Suppressor macrophage (primary cell): ENCODE results near the gene PUDP.

Experiments
- DNase-seq, 4 experiments: peaks; one replicate each; pipeline ENCODE4 v3.0.0-alpha.2; 2020 to 2022

PUDP gene

DNA sequence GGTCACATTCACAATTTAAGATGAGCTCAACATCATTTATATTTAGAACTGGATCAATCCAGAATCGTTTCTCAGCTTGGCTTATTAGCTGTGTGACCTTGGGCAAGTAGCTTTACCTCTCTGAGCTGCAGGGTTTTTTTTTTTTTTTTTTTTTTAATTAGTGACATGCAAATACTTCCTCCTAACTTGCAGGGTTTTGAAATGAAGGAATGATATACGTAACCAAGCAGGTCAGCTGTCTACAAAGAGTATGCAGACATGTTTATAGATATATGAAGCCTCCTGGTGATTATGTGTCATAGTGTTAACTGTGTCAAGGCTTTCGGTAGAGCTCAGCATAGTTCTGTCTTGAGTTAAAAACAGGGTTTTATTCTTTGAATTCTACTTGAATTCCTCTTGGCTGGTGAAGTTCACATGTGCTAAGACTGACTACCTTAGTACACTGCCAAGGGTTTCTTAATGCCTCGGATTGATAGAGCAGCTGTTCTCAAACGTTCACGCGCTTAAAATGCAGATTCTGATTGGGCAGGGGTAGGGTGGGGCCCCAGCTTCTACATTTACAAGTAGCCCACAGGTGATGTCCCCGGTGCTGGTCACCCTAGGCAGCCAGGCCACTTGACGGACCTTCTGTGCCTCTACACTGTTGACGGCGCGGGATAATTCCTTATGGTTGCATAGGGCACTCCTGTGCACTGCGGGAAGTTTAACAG lies 1.1 kb downstream of the PUDP start:
- DNase-seq, result peak; percentile 11 to 61 (median 22)

DNA sequence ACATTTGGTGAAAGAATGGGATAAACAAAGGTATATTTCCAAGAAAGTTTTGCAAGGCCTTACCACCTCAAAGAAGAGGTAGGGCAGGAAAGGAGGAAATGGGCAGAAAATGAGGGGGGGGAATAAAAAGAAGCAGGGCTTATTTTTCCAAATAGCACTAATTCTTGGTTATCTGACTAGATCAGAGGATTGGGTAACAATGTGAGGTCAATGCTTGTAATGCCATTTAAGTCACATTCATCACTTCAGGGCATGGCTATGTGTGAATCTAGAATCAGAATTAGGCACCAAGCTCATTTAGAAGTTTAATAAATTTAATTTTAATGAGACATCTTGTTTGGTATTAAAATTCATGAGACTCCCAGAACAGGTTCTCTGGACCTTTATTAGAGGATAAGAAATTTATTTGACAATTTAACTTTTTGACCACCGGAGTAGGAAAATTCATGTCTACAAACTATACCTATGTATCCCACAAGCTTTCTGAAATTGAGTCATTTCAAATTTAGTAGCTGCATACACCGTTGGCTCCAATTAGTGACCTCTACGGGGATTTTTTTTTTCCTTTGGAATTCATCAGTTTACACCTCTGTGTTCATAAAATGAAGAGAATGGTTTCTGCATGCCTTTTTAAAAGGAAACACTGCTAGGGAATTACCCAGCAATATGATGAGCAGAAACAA lies 1.8 kb downstream of the PUDP start:
- peak in 2 of 4 experiments; percentile 2 to 36 for DNase-seq

DNA sequence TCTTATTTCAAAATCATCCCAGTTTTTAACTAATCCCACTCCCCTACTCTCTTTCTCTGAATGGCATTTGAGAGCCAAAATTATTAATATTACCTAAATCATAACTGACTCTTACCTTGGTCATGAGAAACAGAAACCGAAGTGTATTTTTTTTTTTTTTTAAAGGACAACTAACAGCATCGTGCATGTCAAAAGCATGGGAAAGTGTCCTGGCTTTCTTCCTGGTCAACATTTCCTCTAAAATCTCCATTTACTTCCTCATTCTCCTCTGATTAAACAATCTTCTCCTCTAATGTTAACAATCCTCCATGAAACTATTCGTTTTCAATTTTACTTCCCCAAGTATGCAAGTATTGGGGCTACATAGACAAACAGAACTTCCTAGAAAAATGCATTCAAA lies 2.5 kb downstream of the PUDP start:
- DNase-seq, result peak; percentile 5 to 60 (median 33)

DNA sequence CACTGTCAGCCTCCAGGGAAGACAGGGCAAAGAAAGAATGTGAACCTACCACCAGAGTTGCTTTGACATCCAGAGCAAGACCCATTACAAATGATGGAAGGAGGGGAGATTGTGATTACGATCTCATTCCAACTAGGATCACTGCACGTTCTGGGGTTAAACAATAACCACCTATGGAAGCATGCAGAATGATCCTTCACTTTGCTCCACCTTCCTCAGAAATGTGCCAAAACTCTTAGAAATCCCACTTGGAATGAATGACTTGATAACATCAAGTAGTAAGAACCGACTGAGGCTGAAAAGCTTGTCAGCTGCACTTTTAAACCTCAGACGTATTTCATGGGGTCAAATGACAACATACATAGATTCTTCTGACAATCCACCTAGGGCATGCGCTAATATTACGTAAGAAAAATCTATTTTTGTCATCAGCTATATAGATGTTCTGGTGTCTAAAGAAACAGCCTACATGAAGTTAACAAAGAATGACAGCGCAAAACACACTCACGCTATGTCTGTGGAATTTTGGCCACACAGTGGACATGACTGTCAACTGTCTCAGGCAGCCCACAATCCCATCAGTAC lies 3.9 kb downstream of the PUDP start:
- peak in 1 of 4 experiments; percentile 14 for DNase-seq

DNA sequence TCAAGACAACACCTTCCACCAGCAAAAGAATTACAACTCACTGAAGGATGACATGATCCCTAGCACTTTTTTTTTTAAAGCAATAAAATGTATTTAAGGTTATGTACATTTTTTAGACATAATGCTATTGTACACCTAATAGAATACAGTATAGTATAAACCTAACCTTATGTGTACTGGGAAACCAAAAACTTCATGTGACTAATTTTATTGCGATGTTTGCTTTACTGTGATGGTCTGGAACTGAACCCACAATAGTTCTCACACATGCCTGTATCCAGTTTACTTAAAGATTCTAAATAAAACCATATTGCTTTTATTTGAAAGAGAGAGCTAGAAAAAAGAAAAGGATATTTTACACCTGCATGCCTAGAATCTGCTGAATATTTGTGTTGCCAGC lies 4.9 kb downstream of the PUDP start:
- no peak for DNase-seq

DNA sequence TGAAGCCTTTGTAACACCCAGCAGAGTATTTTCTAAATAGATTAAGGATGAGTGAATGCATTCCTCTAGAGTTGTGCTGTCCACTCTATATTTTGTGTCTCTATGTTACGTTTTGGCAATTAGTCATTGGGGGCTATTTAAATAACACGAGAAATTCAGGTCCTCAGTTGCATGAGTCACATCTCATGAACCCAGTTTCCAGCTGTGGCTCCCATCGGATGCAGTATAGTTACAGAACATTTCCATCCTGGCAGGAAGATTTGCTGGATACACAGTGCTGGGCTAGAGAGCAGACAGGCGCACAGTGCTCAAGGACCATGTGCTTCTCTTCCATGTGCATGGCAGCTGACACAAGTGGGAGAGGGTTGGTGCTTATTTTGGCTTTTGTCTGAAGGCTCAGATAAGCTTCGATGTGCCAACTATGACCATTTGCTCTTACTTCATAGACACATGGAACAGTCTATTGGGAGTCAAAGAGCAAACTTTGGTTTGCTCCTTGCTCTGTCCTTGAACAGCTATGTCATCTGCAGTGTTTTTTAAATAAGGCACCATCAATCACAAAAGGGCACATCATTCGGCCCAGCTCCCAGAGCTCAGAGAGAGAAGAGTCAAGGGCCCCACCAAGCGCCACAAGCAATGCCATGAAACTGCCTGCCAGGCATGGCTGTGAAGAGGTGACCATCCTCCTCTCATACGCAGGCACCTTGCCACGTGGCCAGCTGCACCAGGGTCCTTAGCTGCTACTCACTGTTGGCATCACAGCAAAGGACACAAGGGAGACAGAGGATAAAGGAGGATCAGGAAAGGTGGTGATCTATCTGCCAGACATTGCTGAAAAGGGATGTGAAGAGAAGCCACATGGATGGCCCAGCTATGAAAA lies 8.5 kb downstream of the PUDP start:
- peak in 1 of 4 experiments; percentile 4 for DNase-seq

DNA sequence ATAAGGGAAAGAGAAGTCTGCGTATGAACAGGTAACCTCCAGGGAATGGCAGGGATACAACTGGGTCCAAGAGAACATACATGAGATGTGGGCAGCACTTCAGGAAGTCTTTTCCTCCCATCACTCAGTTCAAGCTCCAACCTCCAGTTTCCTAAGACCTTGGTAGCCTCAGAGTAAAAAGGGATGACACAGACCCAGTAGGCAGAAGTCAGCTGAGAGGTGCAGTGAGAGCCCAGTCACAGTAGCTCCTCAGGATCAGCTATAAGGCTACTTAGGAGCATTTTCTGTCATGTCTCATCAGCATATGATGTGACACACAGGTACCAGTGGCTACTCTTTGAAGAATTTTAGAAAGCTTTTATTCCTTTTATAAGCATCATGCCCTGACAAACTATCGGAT lies 13.0 kb downstream of the PUDP start:
- peak; percentile 29 to 63 (median 48) for DNase-seq

DNA sequence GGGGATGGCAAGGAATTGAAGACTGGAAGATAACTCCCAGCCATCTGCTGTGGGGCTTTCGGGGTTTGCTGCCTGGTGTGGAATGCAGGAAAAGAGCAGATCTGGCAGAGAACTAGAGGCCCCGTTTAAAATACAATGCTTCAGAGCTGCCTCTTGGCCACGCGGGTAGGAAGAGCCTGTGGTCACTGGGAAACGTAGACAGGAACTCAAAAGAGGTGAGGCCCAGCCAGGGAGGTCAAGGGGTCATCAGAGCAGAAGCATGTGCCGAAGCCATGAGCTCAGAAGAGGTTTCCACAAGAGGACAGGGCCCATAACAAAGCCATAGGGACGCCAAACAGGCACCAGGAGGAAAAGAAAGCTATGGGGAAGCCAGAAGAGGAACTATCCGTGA lies 14.9 kb downstream of the PUDP start:
- peak; percentile 24 to 58 (median 45) for DNase-seq

DNA sequence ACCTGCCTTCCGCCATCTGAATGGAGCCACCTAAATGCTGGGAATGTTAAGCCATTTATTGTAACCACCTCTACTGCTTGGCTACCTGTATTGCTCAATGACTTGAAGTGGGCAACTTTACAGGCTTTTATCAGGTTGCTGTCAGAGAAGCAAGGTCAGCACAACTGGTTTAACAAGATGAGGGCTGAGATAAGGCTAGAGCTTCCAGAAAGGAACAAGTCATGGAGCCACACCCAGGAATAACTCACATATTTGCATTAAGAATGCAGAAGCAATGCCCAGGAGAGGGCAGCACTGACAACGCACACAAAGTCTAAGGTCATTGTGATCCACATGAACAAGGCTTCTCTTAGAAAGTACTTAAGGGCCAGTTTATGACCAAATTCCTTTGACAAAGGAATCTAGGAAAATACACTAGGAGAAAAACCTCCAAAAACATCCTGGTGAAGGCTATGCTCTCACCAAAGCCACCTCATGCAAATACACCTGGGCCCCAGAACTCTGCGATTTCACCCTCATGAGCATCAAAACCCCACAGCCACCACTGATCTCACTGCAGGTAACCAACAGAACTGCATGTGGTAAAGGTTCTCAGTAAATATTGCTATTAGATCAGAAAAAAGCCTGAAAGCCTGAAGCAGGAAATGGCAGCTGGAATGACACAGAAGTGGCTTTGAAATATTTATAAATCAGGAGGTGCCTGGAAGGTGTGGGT lies 15.5 kb downstream of the PUDP start:
- peak; percentile 52 to 73 (median 64) for DNase-seq

DNA sequence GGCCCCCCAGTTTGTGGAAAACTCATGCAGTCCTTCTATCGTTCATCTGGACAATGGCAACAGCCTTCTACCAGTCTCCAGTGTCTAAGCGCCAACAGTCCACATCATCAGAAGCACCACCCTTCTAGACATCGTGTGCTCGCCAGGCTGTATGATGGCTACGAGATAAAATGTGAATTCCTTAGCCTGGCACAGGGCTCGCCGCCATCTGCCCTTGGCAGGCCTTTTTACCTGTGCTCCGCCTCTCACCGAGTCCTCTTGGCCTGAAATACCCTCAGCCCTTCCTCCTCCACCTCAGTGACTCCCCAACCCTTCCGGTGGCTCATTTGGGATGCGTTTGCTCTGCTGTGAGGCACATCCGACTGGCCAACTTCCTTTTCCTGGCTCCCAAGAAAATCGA lies 16.3 kb downstream of the PUDP start:
- no peak for DNase-seq

DNA sequence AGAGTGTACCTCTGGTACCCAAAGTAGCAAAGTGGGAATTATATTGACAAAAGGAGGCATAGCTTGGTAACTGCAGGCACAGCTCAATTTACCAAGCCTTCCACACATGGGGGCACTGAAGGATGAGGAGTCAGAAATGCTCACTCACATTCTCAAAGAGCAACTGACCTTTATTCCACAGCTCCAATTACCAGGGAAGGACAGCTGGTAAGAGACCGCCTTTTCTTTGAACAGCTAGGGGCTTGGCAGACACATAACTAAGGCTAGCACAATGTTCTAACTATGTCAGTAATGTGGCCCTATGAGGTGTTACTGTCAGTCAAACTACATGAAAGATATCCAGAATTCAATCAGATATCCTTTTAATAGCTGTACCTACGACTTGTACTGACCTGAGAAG lies 20.9 kb downstream of the PUDP start:
- DNase-seq, result no peak

DNA sequence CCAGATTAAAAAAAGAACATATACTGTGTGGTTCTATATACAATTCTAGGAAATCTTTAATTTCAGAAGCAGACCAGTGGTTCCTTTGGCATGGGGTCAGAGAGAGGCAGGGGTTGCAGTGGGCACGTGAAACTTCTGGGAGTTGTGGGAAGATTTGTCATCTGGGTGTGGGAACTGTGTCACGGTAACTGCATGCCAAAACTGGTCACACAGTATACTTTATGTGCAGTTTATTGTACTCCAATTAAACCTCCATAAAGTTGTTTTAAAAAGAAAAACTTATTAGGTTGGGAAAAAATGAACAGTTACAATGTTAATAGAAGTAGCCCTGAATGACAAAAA lies 27.1 kb downstream of the PUDP start:
- peak in 1 of 4 experiments; percentile 11 for DNase-seq

DNA sequence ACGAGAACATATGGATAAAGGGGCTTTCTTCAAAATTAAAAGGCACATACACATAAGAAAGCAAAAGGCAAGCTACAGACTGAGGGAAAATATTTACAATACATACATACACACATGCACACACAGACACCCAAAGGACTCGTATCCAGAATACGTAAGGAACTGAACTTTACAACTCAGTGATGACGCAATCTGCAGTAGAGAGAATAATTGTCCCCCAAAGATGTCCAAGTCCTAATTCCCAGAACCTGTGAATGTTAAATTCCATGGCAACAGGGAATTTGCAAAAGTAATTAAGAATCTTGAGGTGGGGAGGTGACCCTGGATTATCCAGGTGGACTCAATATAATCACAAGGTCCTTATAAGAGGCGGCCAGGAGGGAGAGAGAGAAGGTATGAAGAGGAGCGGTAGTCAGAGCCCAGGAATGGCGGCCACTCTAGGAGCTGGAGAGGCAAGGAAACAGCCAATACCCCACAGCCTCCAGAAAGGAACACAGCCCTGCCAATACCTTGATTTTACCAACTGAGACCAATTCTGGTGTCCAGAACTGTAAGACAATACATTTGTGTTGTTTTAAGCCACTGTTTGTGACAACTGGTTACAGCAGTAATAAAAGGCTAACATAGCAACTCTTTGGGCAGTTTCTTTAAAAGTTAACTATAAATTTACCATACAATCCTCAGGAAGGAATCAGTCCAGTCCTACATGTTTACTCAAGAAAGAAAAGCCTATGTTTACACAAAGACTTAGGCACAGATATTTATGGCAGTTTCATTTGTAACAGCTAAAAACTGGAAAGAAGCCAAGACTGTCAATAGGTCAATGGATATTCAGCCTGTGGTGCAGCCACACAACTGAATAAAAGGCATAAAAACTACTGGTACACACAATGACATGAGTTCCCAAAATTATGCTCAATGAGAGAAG lies 27.7 kb downstream of the PUDP start:
- peak in 1 of 4 experiments; percentile 5 for DNase-seq

DNA sequence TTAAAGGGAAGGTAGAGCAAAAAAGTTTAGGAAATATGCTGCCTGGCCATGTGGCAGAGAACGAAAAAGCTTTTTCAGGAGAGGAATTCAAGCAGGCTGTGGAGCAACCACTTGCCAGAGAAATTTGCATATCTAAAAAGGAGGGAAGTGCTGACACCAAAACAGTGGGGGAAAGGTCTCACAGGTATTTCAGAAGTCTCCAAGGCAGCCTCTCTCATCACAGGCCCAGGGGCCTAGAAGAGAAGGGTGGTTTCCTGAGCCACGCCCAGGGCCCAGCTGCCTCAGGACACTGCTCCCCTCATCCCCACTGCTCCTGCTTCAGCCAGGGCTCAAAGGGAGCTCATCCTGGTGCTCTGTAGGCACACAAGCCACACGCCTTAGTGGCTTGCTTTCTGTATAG lies 30.4 kb downstream of the PUDP start:
- DNase-seq, result no peak

DNA sequence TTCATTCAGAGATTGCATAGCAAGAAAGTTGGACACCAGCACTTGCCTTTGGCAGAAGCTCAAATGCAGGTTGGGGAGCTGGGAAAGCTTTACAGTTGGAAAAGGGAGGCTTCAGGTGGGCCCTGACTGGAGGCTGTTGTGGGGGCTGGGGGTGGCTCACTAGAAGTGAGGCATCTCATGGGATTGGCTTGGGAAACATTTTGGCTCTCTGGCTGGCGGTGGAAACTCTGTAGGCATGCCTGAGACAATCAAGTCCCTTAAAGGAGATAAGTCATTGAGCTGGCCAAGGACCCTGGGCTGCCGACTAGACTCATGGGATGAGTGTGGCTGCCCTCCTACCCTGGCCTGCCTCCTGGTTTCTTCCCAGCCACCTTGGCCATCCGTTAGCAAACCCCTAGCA lies 31.9 kb downstream of the PUDP start:
- no peak for DNase-seq

DNA sequence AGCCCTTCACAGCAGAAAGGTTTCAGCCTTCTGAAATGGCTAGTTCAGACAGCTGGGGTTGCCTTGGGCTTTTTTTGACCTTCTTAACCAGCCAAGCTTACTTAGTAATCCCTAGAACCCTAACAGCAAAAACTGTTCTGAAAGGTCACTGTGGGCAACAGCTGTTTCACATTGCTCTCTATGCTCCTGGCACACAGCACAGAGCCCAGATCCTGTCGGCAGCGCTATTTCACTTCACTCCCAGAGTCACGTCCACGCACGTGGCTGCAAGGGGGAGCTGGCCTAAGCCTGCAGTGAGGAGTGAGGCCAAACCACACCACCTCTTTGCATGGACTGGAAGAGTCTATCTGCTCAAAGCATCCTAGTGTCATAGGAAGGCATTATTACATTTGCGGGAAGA lies 32.4 kb downstream of the PUDP start:
- no peak for DNase-seq

DNA sequence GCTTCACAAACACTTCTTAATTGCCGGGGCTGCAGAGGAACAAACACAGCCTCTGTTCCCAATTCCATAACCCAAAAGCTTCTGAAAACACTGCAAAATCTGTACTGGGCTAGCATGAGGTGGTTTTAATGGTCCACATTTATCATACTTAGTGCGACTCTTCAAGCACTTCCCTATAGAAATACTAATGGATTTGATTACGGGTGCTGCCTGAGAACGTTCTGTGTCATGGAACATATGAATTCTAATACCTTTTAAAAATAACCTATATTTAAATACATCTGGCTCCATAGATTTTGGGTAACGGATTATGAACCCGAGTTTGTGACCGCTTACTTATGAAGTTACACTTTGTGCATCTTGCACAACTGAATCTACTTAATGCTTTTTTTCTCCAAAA lies 35.9 kb downstream of the PUDP start:
- no peak for DNase-seq

DNA sequence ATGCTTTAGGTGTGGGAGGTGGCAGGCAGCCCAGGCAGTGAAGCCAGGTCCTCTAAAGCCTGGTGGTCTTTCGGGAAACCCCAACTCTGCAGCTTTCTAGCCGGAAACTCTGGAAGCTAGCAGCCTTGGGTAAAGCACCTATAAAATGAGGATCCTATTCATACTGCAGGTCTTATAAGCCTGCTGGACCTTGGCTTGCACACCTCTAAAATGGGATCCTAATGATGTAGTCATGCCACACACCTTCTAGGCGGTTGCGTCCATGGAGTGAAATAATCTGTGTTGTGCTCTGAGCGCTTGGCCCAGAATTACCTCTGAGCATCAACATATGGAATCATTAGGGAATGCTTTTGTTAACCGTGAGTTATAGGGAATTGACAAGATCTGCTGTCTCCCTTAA lies 36.4 kb downstream of the PUDP start:
- no peak for DNase-seq

DNA sequence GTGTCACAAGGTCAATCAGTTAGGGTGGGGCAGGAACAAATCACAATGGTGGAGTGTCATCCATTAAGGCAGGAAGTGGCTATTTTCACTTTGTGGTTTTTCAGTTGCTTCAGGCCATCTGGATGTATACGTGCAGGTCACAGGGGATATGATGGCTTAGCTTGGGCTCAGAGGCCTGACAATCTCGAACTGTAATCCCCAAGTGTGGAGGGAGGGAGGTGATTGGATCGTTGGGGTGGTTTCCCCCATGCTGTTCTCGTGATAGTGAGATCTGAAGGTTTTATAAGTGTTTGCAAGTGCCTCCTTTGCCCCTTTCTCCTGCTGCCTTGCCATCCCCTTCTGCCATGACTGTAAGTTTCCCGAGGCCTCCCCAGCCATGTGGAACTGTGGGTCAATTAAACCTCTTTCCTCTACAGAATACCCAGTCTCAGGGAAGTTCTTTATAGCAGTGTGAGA lies 37.1 kb downstream of the PUDP start:
- DNase-seq, result peak in 1 of 4 experiments; percentile 6

DNA sequence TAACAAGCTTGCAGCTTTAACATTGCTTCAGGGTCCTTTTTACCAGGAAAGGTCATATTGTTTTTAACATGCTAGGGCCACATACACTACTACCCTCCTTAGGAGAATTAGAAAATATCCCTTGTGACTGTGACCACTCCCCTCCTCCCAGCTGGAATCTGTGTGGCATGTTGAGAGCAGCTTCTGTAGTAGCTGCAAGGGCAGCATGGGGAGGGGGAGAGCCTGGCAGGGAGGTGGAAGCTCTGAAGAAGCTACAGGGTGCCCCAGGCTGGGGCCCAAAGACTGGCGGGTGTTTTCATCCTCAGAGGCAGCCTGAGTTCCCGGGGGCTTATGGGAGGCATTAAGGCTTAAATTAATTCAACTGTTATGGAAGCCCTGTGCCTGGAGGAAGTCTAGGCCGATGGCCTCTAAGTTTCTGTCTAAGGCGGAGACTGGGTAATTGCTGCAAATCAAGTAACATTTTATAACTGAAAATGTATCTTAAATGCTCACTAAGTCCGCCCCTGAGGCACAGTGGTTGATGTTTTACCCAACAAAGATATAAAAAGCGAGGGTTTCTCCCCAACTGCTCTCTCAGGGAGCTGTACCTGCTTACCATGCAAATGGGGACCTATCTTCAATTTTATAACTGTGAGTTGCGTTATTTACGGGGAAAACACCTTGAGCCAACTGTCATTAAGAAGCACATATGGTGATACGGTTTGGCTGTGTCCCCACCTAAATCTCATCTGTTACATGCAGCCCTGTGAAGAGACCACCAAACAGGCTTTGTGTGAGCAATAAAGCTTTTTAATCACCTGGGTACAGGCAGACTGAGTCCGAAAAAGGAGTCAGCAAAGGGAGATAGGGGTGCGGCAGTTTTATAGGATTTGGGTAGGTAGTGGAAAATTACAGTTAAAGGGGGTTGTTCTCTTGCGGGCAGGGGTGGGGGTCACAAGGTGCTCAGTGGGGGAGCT lies 37.8 kb downstream of the PUDP start:
- no peak for DNase-seq
